Fibroblast of peridontal ligament (primary cell): Measurements from ENCODE around the gene SCNN1B.

Experiments
- DNase-seq: peaks from one replicate; pipeline ENCODE4 v3.0.0-alpha.2; 2010; ENCODE audit errors: extremely low read depth

Gene SCNN1B

DNA sequence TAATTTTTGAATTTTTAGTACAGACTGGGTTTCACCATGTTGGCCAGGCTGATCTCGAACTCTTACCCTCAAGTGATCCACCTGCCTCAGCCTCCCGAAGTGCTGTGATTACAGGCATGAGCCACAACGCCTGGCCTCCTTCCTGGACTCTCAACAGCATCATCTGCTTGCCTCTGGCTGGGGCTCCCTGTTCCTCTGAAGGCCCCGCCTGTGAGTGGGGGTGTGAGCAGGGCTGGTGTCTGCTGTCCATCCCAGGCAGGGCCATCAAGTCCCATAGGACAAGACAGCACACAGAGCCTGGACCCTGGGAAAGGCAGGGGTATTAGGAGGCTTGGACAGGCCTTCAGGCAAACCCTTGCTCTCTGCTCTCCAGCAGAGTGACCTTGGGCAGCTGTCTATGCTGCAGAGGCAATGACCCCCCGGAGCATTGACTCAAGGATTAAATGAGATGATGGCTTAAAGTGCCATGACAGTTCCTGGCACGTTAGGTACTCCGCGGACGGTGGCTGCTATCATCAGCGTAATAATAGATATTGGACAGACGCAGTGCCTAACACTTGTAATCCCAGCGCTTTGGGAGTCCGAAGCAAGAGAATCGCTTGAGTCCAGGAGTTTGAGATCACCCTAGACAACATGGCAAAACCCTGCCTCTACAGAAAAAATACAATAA is 19.2 kb downstream of the SCNN1B start:
- DNase-seq, result no peak

DNA sequence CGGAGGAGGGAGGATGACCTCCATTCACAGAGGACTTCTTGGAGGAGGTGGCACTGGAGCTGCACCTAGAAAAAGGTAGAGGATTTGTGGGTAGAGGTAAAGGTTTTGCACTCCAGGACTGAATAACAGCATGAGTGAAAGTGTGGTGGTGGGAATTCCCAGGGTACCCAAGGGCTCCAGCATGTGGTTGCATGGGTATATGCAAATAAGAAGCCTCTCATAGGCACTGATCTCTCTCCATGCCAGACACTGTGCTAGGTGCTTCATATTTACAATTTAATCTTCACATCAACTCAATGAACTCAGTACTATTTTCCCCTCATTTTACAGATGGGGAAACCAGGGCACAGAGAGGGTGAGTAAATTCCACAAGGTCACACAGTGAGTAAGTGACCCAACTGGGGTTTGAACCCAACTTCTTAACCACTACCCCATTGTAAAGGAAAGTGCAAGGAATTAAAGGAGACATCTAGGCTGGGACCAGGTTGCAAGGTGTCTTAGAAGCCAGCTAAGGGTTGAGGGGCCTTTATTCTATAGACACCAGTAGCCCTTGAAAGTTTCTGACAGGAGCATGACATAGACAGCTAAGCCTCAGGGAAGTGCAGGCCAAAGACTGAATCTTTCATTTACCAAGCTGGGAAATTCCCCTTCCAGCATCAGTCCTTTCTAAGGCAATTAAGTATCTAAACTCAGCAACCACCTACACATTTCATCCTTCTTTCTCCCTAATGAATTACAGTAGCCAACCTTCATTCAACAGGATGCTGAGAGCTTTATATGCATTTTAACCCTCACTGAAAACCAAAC is 21.3 kb downstream of the SCNN1B start:
- no peak for DNase-seq

DNA sequence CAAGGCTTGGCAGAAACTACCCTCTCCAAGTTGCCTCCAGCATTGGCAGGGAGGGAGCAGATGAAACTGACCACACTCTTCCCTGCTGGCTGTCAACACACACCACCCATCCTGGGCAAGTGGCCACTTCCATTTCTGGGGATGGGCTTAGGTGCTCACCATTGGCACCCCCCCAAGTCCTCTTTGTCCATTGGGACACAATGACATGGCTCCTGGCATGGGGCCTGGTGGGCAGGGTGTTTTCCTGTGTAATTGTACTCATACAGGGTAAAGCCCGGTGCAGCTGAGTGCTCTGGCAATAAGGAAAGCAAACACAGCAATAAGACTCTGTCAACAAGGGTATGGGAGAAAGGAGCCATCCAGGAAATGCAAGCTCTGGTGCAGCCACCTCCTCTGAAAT is 22.6 kb downstream of the SCNN1B start:
- no peak for DNase-seq

- DNase-seq, result no peak
These were observed 25.7 kb downstream of the SCNN1B start for GRCh38 chr16:23327836-23328235.

GRCh38 chr16:23330161-23330560 is 28.1 kb downstream of the SCNN1B start:
- DNase-seq, result no peak

- DNase-seq, result no peak
These were observed 28.6 kb downstream of the SCNN1B start for GRCh38 chr16:23330583-23331249.

DNA sequence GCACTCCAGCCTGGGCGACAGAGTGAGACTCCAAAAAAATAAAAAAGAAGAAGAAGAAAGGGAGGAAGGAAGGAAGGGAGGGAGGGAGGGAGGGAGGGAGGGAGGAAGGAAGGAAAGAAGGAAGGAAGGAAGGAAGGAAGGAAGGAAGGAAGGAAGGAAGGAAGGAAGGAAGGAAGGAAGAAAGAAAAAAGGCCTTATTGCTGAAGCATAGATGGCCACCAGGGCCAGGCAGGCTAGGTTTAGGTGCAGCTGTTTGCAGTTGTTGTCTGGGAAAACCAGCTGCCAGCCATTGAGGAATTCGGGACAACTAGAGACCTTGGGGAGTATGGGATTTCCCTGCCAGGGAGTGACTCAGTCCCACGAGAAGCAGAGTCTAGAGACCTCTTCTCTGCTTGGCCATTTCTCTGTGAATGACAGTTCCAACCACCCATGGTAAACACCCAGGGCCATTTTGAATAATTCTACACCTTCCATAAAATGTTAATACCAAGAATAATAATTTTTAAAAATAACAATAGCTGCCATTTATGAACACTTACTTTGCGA is 31.0 kb downstream of the SCNN1B start:
- DNase-seq, result no peak

DNA sequence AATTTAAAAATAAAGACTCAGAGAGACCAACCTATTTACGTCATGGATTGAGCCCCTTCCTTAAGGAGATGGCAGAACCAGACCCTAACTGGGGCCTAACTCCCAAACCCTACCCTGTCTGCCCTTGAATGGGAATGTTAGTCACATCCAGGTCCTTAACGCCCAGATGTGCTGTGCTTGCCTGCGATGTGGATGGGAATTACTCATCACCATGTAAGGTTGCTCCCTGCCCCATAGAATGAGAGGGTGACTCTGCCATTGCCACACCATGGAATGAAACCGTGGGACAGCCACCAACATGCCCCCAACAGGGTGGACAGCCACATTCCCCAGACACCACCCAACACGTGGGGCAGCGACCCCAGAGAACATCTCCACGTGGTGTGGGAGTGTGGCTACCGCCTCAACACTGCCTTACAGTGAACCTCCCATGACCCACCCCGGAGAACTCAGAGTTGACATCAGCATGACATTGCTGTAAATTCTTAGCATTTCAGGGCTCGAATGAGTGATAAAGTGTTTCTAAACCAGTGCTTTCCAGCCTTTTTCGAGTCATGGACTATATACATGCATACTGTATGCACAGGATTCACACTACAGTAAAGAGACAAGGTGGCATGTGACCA is 31.8 kb downstream of the SCNN1B start:
- no peak for DNase-seq

- DNase-seq, result no peak
These were observed 32.4 kb downstream of the SCNN1B start for GRCh38 chr16:23334457-23334853.

DNA sequence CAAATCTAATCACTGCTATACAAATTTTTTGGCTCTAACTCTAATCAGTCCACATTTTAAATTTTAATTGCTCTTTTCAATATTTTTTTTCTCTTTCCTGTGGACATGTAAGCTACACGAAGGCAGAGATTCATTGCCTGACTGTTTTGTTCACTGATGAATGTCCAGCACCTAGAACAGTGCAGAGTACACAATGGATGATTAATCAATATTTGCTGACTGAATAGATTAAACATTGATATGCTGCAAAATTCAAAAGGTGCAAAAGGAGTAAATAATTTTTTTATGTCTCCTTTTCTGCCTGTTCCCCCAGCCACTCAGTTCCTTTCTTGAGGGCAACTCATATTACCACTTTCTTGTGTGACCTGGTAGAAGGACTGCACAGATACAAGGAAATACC is 32.8 kb downstream of the SCNN1B start:
- DNase-seq, result no peak

- no peak for DNase-seq
These were observed 35.9 kb downstream of the SCNN1B start for GRCh38 chr16:23337836-23338550.

DNA sequence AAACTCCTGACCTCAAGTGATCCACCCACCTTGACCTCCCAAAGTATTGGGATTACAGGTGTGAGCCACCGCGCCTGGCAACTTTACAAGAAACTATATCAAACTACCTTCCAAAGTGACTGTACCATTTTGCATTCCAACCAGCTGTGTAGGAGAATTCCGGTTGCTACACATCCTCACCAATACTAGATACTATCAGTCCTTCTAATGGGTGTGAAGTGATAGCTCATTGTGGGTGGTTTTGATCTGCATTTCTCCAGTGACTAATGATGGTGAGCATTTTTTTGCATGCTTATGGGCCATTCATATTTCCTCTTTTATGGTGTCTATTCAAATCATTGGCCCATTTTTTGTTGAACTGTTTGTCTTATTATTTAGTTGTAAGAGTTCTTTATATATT is 37.7 kb downstream of the SCNN1B start:
- DNase-seq, result no peak

- DNase-seq, result no peak
These were observed 40.1 kb downstream of the SCNN1B start for GRCh38 chr16:23342083-23342640.

- no peak for DNase-seq
These were observed 41.8 kb downstream of the SCNN1B start for GRCh38 chr16:23343643-23344612.

GRCh38 chr16:23345237-23345636 is 43.1 kb downstream of the SCNN1B start:
- no peak for DNase-seq

DNA sequence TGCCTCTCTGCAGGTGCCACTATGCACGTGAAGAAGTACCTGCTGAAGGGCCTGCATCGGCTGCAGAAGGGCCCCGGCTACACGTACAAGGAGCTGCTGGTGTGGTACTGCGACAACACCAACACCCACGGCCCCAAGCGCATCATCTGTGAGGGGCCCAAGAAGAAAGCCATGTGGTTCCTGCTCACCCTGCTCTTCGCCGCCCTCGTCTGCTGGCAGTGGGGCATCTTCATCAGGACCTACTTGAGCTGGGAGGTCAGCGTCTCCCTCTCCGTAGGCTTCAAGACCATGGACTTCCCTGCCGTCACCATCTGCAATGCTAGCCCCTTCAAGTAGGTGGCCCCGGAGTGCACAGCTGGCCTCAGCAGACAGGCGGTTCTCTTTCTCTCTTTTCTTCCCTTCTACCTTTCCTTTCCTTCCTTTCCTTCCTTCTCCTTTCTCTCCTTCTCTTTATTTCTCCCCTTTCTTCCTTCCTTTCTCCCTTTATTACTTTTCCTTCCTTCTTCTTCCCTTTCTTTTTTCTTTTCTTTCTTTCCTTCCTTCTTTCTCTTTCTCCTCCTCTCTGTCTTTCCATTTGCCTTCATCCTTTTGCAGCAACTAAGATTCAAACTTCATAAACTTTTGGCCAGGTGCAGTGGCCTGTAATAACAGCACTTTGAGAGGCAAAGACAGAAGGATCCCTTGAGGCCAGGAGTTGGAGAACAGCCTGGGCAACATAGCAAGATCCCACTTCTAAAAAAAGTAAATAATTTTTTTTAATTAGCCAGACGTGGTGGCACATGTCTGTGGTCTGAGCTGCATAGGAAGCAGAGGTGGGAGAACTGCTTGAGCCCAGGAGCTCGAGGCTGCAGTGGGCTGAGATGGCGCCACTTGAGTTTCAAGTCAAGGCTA is 46.7 kb downstream of the SCNN1B start:
- DNase-seq, result no peak

- DNase-seq, result no peak
These were observed 49.3 kb downstream of the SCNN1B start for GRCh38 chr16:23351360-23351759.

GRCh38 chr16:23353440-23353839 is 51.3 kb downstream of the SCNN1B start:
- DNase-seq, result no peak

- DNase-seq, result no peak
These were observed 52.1 kb downstream of the SCNN1B start for GRCh38 chr16:23354246-23354645.
